Measurements from ENCODE around the gene GPI. TPM values are rescaled to one million over a fixed set of nuclear protein-coding genes. Genes with fewer than 3 reads are reported as not detected.

Gene GPI
- total RNA-seq, 1 experiment from 2014 or later, result 263 TPM

DNA sequence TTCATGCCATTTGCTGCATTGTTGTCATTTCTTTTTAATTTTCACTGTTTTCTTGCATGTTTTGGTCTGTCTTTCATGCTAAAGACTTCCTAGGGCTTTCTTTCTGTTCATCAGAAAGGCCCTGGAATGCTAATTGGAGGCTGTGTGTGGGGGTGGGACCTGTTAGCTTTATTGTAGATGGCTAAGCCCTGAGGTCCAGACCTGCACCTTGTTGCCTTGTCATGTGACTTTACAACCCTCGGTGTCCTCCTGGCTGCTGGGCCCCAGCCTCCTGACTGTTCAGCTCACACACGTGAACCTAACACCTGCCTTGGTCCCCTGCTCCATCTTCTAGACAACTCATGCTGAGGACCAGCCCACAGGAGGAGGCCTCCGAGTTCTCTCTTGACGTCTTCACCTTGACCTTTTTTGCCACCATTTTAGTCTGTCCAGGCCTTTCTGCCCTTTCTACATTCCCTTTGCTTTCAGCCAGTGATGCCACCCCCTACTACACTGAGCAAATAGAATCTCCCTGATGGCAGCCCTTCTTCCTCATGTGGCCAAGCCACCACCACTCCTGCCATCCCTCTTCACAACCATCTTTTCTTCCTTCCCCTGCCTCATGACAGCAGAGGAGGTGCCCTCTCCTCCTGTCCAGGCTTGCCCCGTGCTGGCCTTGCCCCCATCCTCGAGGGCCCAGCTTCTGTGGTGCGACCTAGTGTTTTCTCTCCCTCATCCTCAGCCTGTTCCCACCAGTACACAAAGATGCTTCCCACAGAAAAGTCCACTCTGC is 41.4 kb upstream of the GPI start:
- Histone ChIP-seq H3F3A (ENCODE audit: low read length, unreplicated experiment) (no peaks in the 10 kb centered on the region), H3K4me1 (ENCODE audit: insufficient read depth, low read length) (peaks cover 3% of the 10 kb centered on the region; the same call in 1 of the 2 replicates), H3K36me3 (ENCODE audit: low read depth, low read length) (no peaks in the 10 kb centered on the region), H3K4me3 (ENCODE audit: low read length) (no peak overlapping the region), H2AFZ (ENCODE audit: low read length) (no peak overlapping the region), H4K20me1 (ENCODE audit: low read length) (no peaks in the 10 kb centered on the region), H3K9ac (ENCODE audit: low read length) (no peak overlapping the region), H3K9me3 (ENCODE audit: low read length) (no peaks in the 10 kb centered on the region), H3K79me2 (ENCODE audit: low read length) (no peaks in the 10 kb centered on the region), H3K4me2 (ENCODE audit: low read length) (no peak overlapping the region), H3K27ac (ENCODE audit: low read length) (no peak overlapping the region), H3K9me2 (replicated peaks; ENCODE audit: low read length) (no peaks in the 10 kb centered on the region), H3K27me3 (ENCODE audit: low read length) (no peaks in the 10 kb centered on the region)
- DNase-seq (no peak), ATAC-seq (no peak)
- intact Hi-C loops (cut with micrococcal nuclease), result no loop called here
- POLR2A ChIA-PET (ENCODE audit: unreplicated experiment), result no interaction called here
- CTCF ChIA-PET, result no interaction called here
- no peak for TF ChIP-seq EZH2 (IDR thresholded peaks at IDR 0.05; ENCODE audit: low read length, unreplicated experiment)
- no peak for TF ChIP-seq EZH2phosphoT487 (IDR thresholded peaks at IDR 0.05; ENCODE audit: borderline replicate concordance, low read length)
- TF ChIP-seq, protein P1, sequence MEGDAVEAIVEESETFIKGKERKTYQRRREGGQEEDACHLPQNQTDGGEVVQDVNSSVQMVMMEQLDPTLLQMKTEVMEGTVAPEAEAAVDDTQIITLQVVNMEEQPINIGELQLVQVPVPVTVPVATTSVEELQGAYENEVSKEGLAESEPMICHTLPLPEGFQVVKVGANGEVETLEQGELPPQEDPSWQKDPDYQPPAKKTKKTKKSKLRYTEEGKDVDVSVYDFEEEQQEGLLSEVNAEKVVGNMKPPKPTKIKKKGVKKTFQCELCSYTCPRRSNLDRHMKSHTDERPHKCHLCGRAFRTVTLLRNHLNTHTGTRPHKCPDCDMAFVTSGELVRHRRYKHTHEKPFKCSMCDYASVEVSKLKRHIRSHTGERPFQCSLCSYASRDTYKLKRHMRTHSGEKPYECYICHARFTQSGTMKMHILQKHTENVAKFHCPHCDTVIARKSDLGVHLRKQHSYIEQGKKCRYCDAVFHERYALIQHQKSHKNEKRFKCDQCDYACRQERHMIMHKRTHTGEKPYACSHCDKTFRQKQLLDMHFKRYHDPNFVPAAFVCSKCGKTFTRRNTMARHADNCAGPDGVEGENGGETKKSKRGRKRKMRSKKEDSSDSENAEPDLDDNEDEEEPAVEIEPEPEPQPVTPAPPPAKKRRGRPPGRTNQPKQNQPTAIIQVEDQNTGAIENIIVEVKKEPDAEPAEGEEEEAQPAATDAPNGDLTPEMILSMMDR (conservative IDR thresholded peaks at IDR 0.05; ENCODE audit: low read depth, low read length), result no peak
- no TSS peak for BruUV-seq (replicated peaks)

DNA sequence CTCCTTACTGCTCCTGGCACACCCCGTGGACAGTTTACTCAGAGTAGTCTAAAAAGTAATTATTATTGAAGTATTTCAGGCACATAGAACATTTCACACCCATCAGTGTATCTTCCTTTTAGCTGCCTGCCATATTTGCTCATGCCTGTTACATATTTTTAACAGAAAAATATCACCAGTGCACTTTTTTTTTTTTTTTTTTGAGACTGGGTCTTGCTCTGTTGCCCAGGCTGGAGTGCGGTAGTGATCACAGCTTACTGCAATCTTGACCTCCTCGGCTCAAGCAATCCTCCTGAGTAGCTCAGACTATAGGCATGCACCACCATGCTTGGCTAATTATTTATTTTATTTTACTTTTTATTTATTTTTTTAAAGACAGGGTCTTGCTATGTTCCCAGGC is 40.7 kb upstream of the GPI start:
- H4K20me1 ChIP-seq (ENCODE audit: low read length), result no peaks in the 10 kb centered on the region
- no peaks in the 10 kb centered on the region for H3K27me3 ChIP-seq (ENCODE audit: low read length)
- DNase-seq (no peak), ATAC-seq (no peak)
- TF ChIP-seq, protein P1 (conservative IDR thresholded peaks at IDR 0.05; ENCODE audit: low read depth, low read length), result no peak
- TF ChIP-seq EZH2 (IDR thresholded peaks at IDR 0.05; ENCODE audit: low read length, unreplicated experiment), result no peak
- TF ChIP-seq EZH2phosphoT487 (IDR thresholded peaks at IDR 0.05; ENCODE audit: borderline replicate concordance, low read length), result no peak
- H3K36me3 ChIP-seq (ENCODE audit: low read depth, low read length), result no peaks in the 10 kb centered on the region
- H3K4me1 ChIP-seq (ENCODE audit: insufficient read depth, low read length), result no peaks in the 10 kb centered on the region; the same call in 1 of the 2 replicates
- intact Hi-C loops (cut with micrococcal nuclease), result no loop called here
- ChIA-PET POLR2A (ENCODE audit: unreplicated experiment) (no interaction called here), CTCF (no interaction called here)
- H3K9ac ChIP-seq (ENCODE audit: low read length), result no peak overlapping the region
- H3K4me2 ChIP-seq (ENCODE audit: low read length), result no peak overlapping the region
- H3K79me2 ChIP-seq (ENCODE audit: low read length), result no peaks in the 10 kb centered on the region
- no peak overlapping the region for H3K27ac ChIP-seq (ENCODE audit: low read length)
- H3F3A ChIP-seq (ENCODE audit: low read length, unreplicated experiment), result no peaks in the 10 kb centered on the region
- no peaks in the 10 kb centered on the region for H3K9me3 ChIP-seq (ENCODE audit: low read length)
- no peaks in the 10 kb centered on the region for H3K9me2 ChIP-seq (replicated peaks; ENCODE audit: low read length)
- no peak overlapping the region for H3K4me3 ChIP-seq (ENCODE audit: low read length)
- no TSS peak for BruUV-seq (replicated peaks)
- no peak overlapping the region for H2AFZ ChIP-seq (ENCODE audit: low read length)

DNA sequence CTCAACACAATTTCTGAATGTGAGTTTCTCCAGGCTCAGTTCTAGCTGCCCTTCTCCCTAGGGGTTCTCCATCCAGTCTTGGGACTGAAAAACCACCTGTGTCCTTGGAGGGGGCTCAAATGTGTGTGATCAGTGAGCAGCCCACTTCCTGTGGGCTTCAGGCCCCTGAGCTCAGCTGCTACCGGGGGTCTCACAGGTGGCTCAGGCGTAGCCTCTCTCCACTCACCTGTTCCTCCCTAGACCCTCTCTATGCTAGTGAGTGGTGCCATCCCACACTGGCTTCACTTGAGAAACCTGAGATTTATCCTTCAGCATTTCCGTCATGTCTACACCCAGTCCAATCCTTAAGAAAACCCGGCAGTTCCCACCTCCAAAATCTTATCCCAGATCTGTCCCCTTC is 39.8 kb upstream of the GPI start:
- Histone ChIP-seq H3F3A (ENCODE audit: low read length, unreplicated experiment) (no peaks in the 10 kb centered on the region), H3K36me3 (ENCODE audit: low read depth, low read length) (no peaks in the 10 kb centered on the region), H3K4me2 (ENCODE audit: low read length) (no peak overlapping the region), H3K9me2 (replicated peaks; ENCODE audit: low read length) (no peaks in the 10 kb centered on the region), H3K4me1 (ENCODE audit: insufficient read depth, low read length) (no peaks in the 10 kb centered on the region), H3K9me3 (ENCODE audit: low read length) (no peaks in the 10 kb centered on the region), H3K4me3 (ENCODE audit: low read length) (no peak overlapping the region), H4K20me1 (ENCODE audit: low read length) (no peaks in the 10 kb centered on the region), H3K79me2 (ENCODE audit: low read length) (no peaks in the 10 kb centered on the region), H2AFZ (ENCODE audit: low read length) (no peak overlapping the region), H3K27ac (ENCODE audit: low read length) (no peak overlapping the region), H3K9ac (ENCODE audit: low read length) (no peak overlapping the region), H3K27me3 (ENCODE audit: low read length) (no peaks in the 10 kb centered on the region)
- no peak for ATAC-seq
- intact Hi-C loops (cut with micrococcal nuclease), result no loop called here
- ChIA-PET POLR2A (ENCODE audit: unreplicated experiment) (no interaction called here), CTCF (no interaction called here)
- BruUV-seq (replicated peaks), result no TSS peak
- no peak for TF ChIP-seq EZH2phosphoT487 (IDR thresholded peaks at IDR 0.05; ENCODE audit: borderline replicate concordance, low read length)
- TF ChIP-seq EZH2 (IDR thresholded peaks at IDR 0.05; ENCODE audit: low read length, unreplicated experiment), result no peak
- TF ChIP-seq, protein P1 (conservative IDR thresholded peaks at IDR 0.05; ENCODE audit: low read depth, low read length), result no peak
- no peak for DNase-seq

Measured in PC-3 (cell line).